ENCODE results near the gene KLKB1.

The KLKB1 gene

DNA sequence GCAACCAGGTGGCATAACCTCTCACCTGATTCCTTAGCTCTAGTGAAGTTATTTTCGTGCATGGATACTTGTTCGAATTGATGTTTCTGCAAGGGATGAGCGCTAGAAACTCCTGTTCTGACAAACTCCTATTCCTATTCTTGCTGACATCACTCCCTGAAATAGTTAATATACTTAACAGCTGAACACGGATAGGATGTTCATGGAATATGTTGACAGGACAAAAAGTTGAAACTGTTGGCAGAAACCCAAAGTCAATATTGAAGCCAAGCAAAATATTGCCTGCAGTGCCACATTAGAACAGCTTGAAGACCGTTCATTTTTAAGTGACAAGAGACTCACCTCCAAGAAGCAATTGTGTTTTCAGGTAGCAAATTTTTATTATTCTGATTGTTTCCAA is at the start of gene KLKB1:
TSS of gene KLKB1 (plus strand) at position 287 of the 400 bp plus-strand sequence. CDS start 689 bp downstream, outside the sequence.
- Histone ChIP-seq H3K27ac (ENCODE audit: poor library complexity, severe bottlenecking) (no peak within 1 kb of the TSS), H3K4me3 (ENCODE audit: severe bottlenecking) (no peak within 1 kb of the TSS), H3K27me3 (ENCODE audit: insufficient read depth, poor library complexity, severe bottlenecking) (no peaks in the 10 kb centered on the region), H3K4me1 (ENCODE audit: insufficient read depth, poor library complexity, severe bottlenecking) (no peaks in the 10 kb centered on the region), H3K36me3 (ENCODE audit: low read depth) (no peaks in the 10 kb centered on the region), H3K9me3 (ENCODE audit: severe bottlenecking) (no peaks in the 10 kb centered on the region)
- TF ChIP-seq CTCF (IDR thresholded peaks at IDR 0.05; ENCODE audit: poor library complexity, severe bottlenecking): no peak
- no peak for ATAC-seq (ENCODE audit: low read depth)
- DNase-seq (ENCODE audit: low spot score): no peak

DNA sequence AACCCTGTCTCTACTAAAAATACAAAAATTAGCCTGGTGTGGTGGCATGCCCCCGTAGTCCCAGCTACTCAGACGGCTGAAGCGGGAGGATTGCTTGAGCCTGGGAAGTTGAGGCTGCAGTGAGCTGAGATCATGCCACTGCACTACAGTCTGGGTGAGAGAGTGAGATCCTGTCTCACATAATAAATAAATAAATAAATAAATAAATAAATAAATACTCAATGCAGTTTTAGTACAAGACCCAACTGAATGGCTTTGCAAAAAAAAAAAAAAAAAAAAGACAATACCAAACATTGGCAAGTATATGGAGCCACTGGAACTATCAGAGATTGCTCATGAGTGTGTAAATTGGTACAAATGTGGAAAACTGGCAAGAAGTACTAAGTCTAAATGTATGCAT is 39.2 kb upstream of the KLKB1 start:
- DNase-seq (ENCODE audit: low spot score) (no peak), ATAC-seq (ENCODE audit: low read depth) (no peak)
- H3K27me3 ChIP-seq (ENCODE audit: insufficient read depth, poor library complexity, severe bottlenecking): no peaks in the 10 kb centered on the region
- no peak overlapping the region for H3K4me3 ChIP-seq (ENCODE audit: severe bottlenecking)
- H3K4me1 ChIP-seq (ENCODE audit: insufficient read depth, poor library complexity, severe bottlenecking): peaks cover 3% of the 10 kb centered on the region
- H3K27ac ChIP-seq (ENCODE audit: poor library complexity, severe bottlenecking): no peak overlapping the region
- TF ChIP-seq CTCF (IDR thresholded peaks at IDR 0.05; ENCODE audit: poor library complexity, severe bottlenecking): no peak
- no peaks in the 10 kb centered on the region for H3K36me3 ChIP-seq (ENCODE audit: low read depth)
- no peaks in the 10 kb centered on the region for H3K9me3 ChIP-seq (ENCODE audit: severe bottlenecking)

DNA sequence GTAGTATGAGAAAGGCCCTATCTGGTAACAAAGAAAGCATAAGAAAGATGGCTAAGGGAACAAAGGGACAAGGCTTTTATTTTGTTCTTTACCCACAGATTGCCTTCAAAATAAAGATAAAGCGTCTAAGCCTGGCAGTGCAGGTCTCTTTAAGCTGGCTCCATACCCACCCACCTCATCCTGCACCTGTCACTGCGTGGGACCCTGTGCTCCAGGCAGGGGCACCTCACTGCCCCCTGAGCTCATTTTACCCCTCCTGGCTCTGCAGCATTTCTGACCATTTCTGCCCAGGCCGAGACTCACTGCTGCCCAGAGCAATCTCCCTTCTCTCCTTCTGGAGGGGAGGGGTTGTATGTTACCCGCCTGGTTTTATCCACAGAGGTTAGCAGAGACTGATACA is 37.7 kb upstream of the KLKB1 start:
- no peak overlapping the region for H3K27ac ChIP-seq (ENCODE audit: poor library complexity, severe bottlenecking)
- TF ChIP-seq CTCF (IDR thresholded peaks at IDR 0.05; ENCODE audit: poor library complexity, severe bottlenecking): no peak
- no peaks in the 10 kb centered on the region for H3K27me3 ChIP-seq (ENCODE audit: insufficient read depth, poor library complexity, severe bottlenecking)
- H3K4me1 ChIP-seq (ENCODE audit: insufficient read depth, poor library complexity, severe bottlenecking): peaks cover 3% of the 10 kb centered on the region
- no peak for ATAC-seq (ENCODE audit: low read depth)
- no peak for DNase-seq (ENCODE audit: low spot score)
- H3K9me3 ChIP-seq (ENCODE audit: severe bottlenecking): no peaks in the 10 kb centered on the region
- H3K4me3 ChIP-seq (ENCODE audit: severe bottlenecking): no peak overlapping the region
- no peaks in the 10 kb centered on the region for H3K36me3 ChIP-seq (ENCODE audit: low read depth)

DNA sequence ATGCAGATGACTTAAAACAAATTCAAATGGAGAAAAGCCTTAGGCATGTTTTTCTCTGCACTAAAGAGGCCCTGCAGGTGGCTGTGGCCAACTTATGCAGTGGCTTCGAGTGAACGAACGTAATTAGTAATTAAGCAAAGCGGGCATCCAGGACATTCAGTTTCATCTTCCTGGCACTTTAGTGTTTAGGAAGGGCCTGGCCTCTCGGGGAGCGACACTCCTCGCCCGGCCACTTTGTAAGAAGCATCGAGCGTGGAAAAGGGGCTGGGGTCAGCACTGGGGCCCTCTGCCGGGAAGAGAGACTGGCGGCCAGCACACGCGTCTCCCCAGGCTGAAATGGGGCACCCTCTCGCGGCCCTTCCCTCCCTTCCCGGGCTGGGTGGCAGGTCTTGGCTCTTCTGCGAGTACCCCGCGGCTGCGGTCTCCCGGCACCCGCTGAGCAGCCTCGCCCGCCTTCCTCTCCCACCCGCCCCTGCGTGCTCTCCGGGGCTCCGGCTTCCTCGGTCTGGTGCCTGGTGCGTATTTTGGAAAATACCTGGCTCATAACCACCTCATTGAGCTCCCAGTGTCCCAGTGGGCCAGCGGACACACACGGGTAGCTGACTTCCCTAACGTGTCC is 36.6 kb upstream of the KLKB1 start:
- no peaks in the 10 kb centered on the region for H3K27me3 ChIP-seq (ENCODE audit: insufficient read depth, poor library complexity, severe bottlenecking)
- no peaks in the 10 kb centered on the region for H3K9me3 ChIP-seq (ENCODE audit: severe bottlenecking)
- DNase-seq (ENCODE audit: low spot score) (no peak), ATAC-seq (ENCODE audit: low read depth) (peak; percentile 54)
- H3K27ac ChIP-seq (ENCODE audit: poor library complexity, severe bottlenecking): peak overlapping the region; percentile 68
- no peaks in the 10 kb centered on the region for H3K36me3 ChIP-seq (ENCODE audit: low read depth)
- no peak for TF ChIP-seq CTCF (IDR thresholded peaks at IDR 0.05; ENCODE audit: poor library complexity, severe bottlenecking)
- H3K4me3 ChIP-seq (ENCODE audit: severe bottlenecking): peak overlapping the region; percentile 67
- peaks cover 3% of the 10 kb centered on the region for H3K4me1 ChIP-seq (ENCODE audit: insufficient read depth, poor library complexity, severe bottlenecking)
